T-cell (primary cell): ENCODE results near the gene AMIGO3. TPM values are rescaled to one million over a fixed set of nuclear protein-coding genes. Genes with fewer than 3 reads are reported as not detected.
A peak's percentile ranks its signal among the peaks of the same experiment; 100 is the strongest.

ENCODE experiments used
- ATAC-seq, 4 experiments: fragments of 200-7000 bp in 3 of 4; fragments of 150-1000 bp in 1 of 4; cut with Tn5 transposase; replicated peaks in 1 of 4; 1 replicate in 3 of 4; 2 replicates in 1 of 4; pipeline ENCODE4 v1.10.0; 2021; ENCODE audit warnings: moderate library complexity in 3 of 4, mild to moderate bottlenecking in 2 of 4, moderate number of reproducible peaks in 1 of 4
- CTCF ChIA-PET, 2 donors: fragments of 300-600 bp; sonication (Branson Sonifier 250); formaldehyde crosslinking; loops; one replicate each; lab custom pipeline; 2022; ENCODE audit warnings: antibody characterized with exemption in 2 of 2; lab: Charles Lee
- POLR2A ChIA-PET, 2 donors: fragments of 300-600 bp; sonication (Branson Sonifier 250); formaldehyde crosslinking; loops; one replicate each; lab custom pipeline; 2022; ENCODE audit warnings: antibody characterized with exemption in 2 of 2; lab: Charles Lee
- DNase-seq, 35 experiments: peaks; one replicate each; pipeline versions ENCODE4 v3.0.0 to v3.0.0-alpha.2; 2013 to 2023
- H3K27ac ChIP-seq: one replicate; pipeline ENCODE4 v1.5.1; 2013; ENCODE audit warnings: low read length
- H3K27me3 ChIP-seq, 2 experiments: replicated peaks in 1 of 2; 1 replicate in 1 of 2; 2 replicates in 1 of 2; pipeline versions ENCODE4 v1.6.1 to v1.7.0; 2013; ENCODE audit warnings: low read length in 1 of 2, mixed read lengths in 1 of 2; ENCODE audit not compliant: control insufficient read depth in 2 of 2, insufficient read depth in 2 of 2; ENCODE audit errors: extremely low read depth in 1 of 2
- H3K36me3 ChIP-seq, 2 donors: 1 replicate in 1 of 2; 2 replicates in 1 of 2; pipeline versions ENCODE4 v1.6.1 to v1.7.0; 2013; ENCODE audit warnings: low read length in 1 of 2; ENCODE audit not compliant: control insufficient read depth in 2 of 2, insufficient read depth in 1 of 2; ENCODE audit errors: extremely low read depth in 1 of 2
- H3K4me1 ChIP-seq, 2 experiments: 1 replicate in 1 of 2; 2 replicates in 1 of 2; pipeline versions ENCODE4 v1.6.1 to v1.7.0; 2013; ENCODE audit warnings: low read length in 2 of 2, mixed read lengths in 1 of 2; ENCODE audit not compliant: insufficient read depth in 2 of 2, control insufficient read depth in 1 of 2; ENCODE audit errors: extremely low read depth in 1 of 2
- H3K4me3 ChIP-seq, 2 donors: 1 replicate in 1 of 2; 2 replicates in 1 of 2; pipeline versions ENCODE4 v1.5.1 to v1.7.0; 2013; ENCODE audit warnings: mild to moderate bottlenecking in 2 of 2, low read length in 1 of 2, moderate library complexity in 1 of 2; ENCODE audit not compliant: control insufficient read depth in 1 of 2; ENCODE audit errors: extremely low read depth in 1 of 2
- H3K9me3 ChIP-seq: 2 replicates; pipeline ENCODE4 v1.7.0; 2013
- H3K27ac Mint-ChIP-seq, 2 donors: one replicate each; pipeline ENCODE4 v1.8.0; 2020 to 2021; ENCODE audit warnings: mild to moderate bottlenecking in 2 of 2, mixed read lengths in 2 of 2
- H3K27me3 Mint-ChIP-seq, 2 donors: one replicate each; pipeline ENCODE4 v1.8.0; 2021 to 2022; ENCODE audit warnings: mixed read lengths in 2 of 2
- H3K36me3 Mint-ChIP-seq: one replicate; pipeline ENCODE4 v1.8.0; 2021; ENCODE audit warnings: mixed read lengths
- H3K4me1 Mint-ChIP-seq, 3 donors: one replicate each; pipeline ENCODE4 v1.8.0; 2020 to 2022; ENCODE audit warnings: mixed read lengths in 3 of 3, mild to moderate bottlenecking in 1 of 3
- H3K4me3 Mint-ChIP-seq, 3 donors: one replicate each; pipeline ENCODE4 v1.8.0; 2020 to 2022; ENCODE audit warnings: mild to moderate bottlenecking in 3 of 3, mixed read lengths in 3 of 3, moderate library complexity in 3 of 3
- H3K9me3 Mint-ChIP-seq, 3 donors: one replicate each; pipeline ENCODE4 v1.8.0; 2020 to 2022; ENCODE audit warnings: mixed read lengths in 3 of 3
- WGBS: methylation state at CpG from one replicate; pipeline ENCODE4 v1.1.5; 2013; ENCODE audit warnings: missing lambda C conversion rate; ENCODE audit not compliant: insufficient coverage; 5-methylcytosine and 5-hydroxymethylcytosine counted together
- total RNA-seq, 35 experiments: library from RNA in 6 of 35; stranded (reverse) in 6 of 35; fragments of 120-200 nt in 1 of 35; gene quantifications; one replicate each; pipeline versions ENCODE4 v1.2.1 to v1.2.4 and lab custom pipeline; 2013 to 2026

Gene AMIGO3
- total RNA-seq, 5 donors from 2014 or later (not counting 1 experiment from before 2014, with no cell fraction given) = 0.20 to 1.4 (median 0.26) TPM; not detected in 2

DNA sequence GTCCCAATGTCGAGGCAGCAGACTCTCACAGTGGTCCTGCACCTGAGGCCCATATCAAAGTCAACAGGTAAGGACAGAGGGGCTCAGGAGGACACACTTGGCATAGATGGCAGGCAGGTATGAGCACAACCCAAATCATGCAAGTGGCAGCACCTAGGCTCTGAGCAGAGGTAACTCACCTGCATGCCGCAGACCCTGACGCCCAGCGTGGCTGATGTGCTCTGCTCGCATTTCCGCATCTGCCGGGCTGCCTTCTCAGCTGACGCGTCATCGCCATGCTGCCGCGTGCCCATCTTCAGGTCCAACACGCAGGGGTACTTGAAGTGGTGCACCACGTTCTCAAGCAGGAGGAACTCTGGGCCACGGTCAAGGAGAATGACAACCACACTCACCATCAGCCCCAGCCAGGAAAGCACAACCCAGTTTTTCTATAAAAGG is 8.5 kb upstream of the AMIGO3 start:
- ChIA-PET POLR2A (no interaction called here), CTCF (interaction anchor here in 1 of 2 donors (0.6 kb wide), 1 partner anchor 276 kb away, joined by 3 read pairs; no protein-coding TSS in a partner anchor)
- Mint-ChIP-seq H3K4me1 (peaks cover 10 to 13% (median 11%) of the 10 kb centered on the region in 3 donors), H3K4me3 (no peak overlapping the region), H3K36me3 (peaks cover 21% of the 10 kb centered on the region), H3K9me3 (no peaks in the 10 kb centered on the region), H3K27me3 (no peaks in the 10 kb centered on the region), H3K27ac (no peak overlapping the region)
- Histone ChIP-seq H3K4me1 (peaks cover 3 to 16% of the 10 kb centered on the region in 2 experiments), H3K27ac (no peak overlapping the region), H3K4me3 (no peak overlapping the region), H3K27me3 (no peaks in the 10 kb centered on the region), H3K36me3 (peaks cover 12 to 31% of the 10 kb centered on the region in 2 donors), H3K9me3 (no peaks in the 10 kb centered on the region)
- 100% methylated on average over 15 of the region's 15 CpGs for WGBS
- DNase-seq (no peak), ATAC-seq (no peak)

DNA sequence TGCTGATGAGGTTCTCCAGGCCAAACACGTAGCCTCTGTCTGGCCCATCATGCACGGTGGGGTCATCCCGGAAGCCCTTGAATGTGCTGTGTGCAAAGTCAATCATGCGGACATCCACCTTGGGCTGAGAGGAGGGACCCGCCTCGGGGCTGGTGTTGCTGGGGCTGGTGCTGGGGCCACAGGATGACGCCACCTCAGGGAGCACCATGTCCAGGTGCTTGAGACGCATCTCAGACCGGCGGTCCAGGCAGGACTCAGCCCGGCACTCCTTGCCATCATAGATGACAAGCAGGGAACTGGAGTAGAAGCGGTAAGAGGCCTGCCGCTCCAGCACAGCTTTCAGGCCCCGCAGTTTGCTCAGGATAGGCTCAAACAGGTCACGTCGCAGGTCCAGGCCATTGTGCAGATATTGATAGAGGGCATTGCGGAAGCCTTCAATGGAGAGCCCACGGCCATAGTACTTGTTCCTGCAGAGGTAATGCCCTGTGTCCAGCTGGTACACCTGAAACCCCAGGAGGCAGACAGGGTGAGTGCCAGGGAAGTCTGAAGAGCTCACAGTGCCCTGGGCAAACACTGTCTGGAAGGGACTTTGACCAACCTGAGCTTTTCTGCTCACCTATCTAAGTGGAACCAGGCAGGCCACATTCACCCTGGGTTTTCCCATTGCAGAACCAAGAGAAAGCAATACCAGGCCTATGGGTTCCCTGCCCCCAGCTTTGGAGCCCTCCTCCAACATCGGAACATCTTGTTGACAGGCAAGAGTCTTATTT is 7.9 kb upstream of the AMIGO3 start:
- peaks cover 15 to 19% (median 17%) of the 10 kb centered on the region in 3 donors for H3K4me1 Mint-ChIP-seq
- no peak overlapping the region for H3K27ac ChIP-seq
- no peak for ATAC-seq
- H3K27ac Mint-ChIP-seq = no peak overlapping the region
- no peak overlapping the region for H3K4me3 Mint-ChIP-seq
- CTCF ChIA-PET = interaction anchor here in 1 of 2 donors (0.6 kb wide), 2 partner anchors 17 to 275 kb away, joined by 3 read pairs; no protein-coding TSS in a partner anchor
- peaks cover 16% of the 10 kb centered on the region for H3K36me3 Mint-ChIP-seq
- no peaks in the 10 kb centered on the region for H3K9me3 Mint-ChIP-seq
- H3K4me3 ChIP-seq = no peak overlapping the region
- H3K27me3 Mint-ChIP-seq = no peaks in the 10 kb centered on the region
- H3K9me3 ChIP-seq = no peaks in the 10 kb centered on the region
- peaks cover 9 to 30% of the 10 kb centered on the region in 2 donors for H3K36me3 ChIP-seq
- DNase-seq = no peak
- peaks cover 3 to 22% of the 10 kb centered on the region in 2 experiments for H3K4me1 ChIP-seq
- 98% methylated on average over 19 of the region's 19 CpGs for WGBS
- POLR2A ChIA-PET = no interaction called here
- no peaks in the 10 kb centered on the region for H3K27me3 ChIP-seq

DNA sequence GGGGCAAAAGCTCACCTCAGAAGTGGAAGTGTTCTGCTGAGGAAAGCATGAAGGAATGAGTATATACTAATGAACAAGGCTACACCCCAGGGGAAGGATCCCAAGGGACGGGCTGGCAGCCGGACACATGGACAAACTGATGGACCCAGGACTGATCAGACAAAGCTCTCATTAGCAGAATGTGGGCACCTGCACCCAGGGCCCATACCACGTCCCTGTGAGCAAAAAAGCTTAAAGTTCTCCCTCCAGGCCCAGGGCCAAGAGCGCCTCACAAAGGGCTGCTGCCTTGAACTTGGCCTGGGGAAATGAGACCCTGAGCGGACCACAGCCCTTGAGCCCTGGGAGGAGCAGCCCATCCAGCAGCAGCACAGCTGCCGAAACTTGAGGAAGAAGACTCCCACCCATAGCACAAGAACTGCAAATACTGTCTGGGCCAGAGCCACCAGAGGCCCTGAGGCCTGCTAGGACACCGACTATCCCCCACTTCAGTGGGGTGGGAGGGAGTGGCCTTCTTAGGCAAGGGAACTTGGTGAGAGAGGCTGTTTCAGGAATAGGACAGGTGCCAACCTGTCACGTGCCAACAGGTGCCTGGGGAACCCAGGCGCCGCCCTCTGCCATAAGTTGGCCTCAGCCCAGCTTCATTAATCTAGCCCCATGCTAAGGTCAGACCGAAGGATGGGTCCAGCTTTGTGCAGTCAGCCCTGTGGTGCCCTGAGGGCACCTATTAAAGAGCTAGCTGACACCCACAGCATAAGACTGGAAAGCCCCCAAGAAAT is 6.6 kb upstream of the AMIGO3 start:
- Mint-ChIP-seq H3K4me3 (no peak overlapping the region), H3K36me3 (peaks cover 14% of the 10 kb centered on the region), H3K27me3 (no peaks in the 10 kb centered on the region), H3K9me3 (no peaks in the 10 kb centered on the region), H3K27ac (peak overlapping the region in 1 of 2 donors; percentile 9), H3K4me1 (peaks cover 18 to 23% (median 20%) of the 10 kb centered on the region in 3 donors)
- Histone ChIP-seq H3K27ac (no peak overlapping the region), H3K36me3 (peaks cover 6 to 32% of the 10 kb centered on the region in 2 donors), H3K4me3 (no peak overlapping the region), H3K27me3 (no peaks in the 10 kb centered on the region), H3K9me3 (no peaks in the 10 kb centered on the region), H3K4me1 (peaks cover 3 to 25% of the 10 kb centered on the region in 2 experiments)
- WGBS = 90% methylated on average over 7 of the region's 11 CpGs
- ATAC-seq (no peak), DNase-seq (no peak)
- CTCF ChIA-PET = interaction anchor here in 1 of 2 donors (0.6 kb wide), 1 partner anchor 501 kb away, joined by 3 read pairs; no protein-coding TSS in a partner anchor
- POLR2A ChIA-PET = no interaction called here

DNA sequence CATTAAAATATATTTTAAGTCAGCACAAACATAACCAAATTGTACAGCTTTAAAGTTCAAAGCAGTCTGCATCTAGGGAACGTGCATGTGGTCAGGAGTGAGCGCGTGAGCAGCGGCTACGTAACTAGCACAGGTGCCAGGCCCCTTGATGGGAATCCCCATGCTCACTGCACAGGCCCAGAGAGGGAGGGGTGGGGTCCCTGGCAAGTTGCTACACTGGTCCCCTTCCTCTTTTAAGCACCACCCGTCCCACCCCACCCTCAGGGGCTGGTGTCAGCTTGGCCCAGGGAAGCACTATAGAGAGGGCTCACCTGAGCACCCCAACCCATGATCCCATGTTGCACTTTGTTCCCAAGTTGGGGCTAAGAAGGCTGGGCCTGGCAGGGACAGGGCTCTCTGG is 5.1 kb upstream of the AMIGO3 start:
- Histone ChIP-seq H3K4me3 (peak overlapping the region; percentile 66 to 96), H3K36me3 (peaks cover 4 to 30% of the 10 kb centered on the region in 2 donors), H3K27me3 (no peaks in the 10 kb centered on the region), H3K4me1 (peaks cover 3 to 34% of the 10 kb centered on the region in 2 experiments), H3K9me3 (no peaks in the 10 kb centered on the region), H3K27ac (peak overlapping the region; percentile 85)
- ATAC-seq (peak in 1 of 4 experiments; percentile 30), DNase-seq (peak in 31 of 35 experiments; percentile 11 to 73 (median 43))
- no CpG with 5 or more reads among the region's 6 CpGs for WGBS
- H3K4me3 Mint-ChIP-seq = peak overlapping the region; percentile 92 to 95 (median 92)
- peaks cover 26 to 34% (median 31%) of the 10 kb centered on the region in 3 donors for H3K4me1 Mint-ChIP-seq
- ChIA-PET CTCF (interaction anchor here in 1 of 2 donors (1.5 kb wide), 1 partner anchor 185 kb away, joined by 4 read pairs; no protein-coding TSS in a partner anchor), POLR2A (interaction anchor here in 1 of 2 donors (0.6 kb wide), 1 partner anchor 312 kb away, joined by 8 read pairs; no protein-coding TSS in a partner anchor)
- no peaks in the 10 kb centered on the region for H3K27me3 Mint-ChIP-seq
- no peaks in the 10 kb centered on the region for H3K9me3 Mint-ChIP-seq
- peaks cover 13% of the 10 kb centered on the region for H3K36me3 Mint-ChIP-seq
- H3K27ac Mint-ChIP-seq = peak overlapping the region; percentile 86 to 92

DNA sequence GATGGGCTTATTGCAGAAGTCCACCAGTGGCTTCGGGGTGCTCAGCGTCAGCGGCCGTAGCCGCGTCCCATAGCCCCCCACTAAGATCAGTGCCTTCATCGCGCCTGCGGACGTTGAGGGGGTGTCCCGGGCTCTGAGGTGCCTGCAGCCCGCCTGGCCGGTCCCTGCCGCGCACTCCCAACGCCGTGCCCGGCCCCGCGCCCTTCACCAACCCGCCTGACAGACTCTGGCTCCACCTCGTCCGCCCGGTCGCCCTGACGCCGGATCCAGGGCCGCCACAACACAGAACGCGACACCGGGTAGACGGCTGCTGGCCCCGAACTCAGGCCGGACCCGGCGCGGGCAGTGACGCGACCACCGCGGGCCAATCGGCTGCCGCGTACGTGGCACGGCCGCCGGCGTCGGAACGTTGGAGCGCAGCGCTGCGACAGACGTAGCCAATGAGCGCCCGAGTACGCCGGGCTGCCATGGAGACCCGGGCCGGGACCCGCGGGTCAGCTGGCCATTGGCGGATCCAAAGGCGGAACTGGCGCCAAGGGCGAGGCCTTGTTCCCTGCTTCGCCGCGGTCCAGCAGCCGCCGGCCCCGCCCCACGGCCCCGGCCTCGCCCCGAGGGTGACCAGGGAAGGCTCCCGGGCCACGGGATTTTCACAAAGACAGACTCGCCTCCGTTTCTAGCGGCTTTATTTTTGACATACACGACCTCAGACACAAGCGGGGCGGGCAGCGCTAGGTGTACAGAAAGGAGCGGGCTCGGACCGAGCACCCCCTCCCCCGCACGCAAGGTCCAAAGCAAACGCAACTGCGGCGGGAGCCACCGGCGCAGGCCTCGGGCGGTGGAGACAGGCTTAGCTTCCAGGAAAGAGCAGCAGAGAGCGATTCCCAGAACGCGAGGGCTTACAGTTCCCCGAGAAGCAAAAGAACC is 4.4 kb upstream of the AMIGO3 start, which contains the start of gene GMPPB:
TSS of gene GMPPB (minus strand) at position 324 of the 924 bp plus-strand sequence. CDS start at position 99, 225 bp downstream.
- ATAC-seq = peak; percentile 80 to 84 (median 82)
- H3K27me3 Mint-ChIP-seq = no peaks in the 10 kb centered on the region
- peak within 1 kb of the TSS; percentile 92 to 95 (median 92) for H3K4me3 Mint-ChIP-seq
- Histone ChIP-seq H3K4me1 (peaks cover 3 to 39% of the 10 kb centered on the region in 2 experiments), H3K27me3 (no peaks in the 10 kb centered on the region), H3K27ac (peak within 1 kb of the TSS; percentile 91), H3K9me3 (no peaks in the 10 kb centered on the region), H3K4me3 (peak within 1 kb of the TSS; percentile 66 to 96), H3K36me3 (peaks cover 4 to 30% of the 10 kb centered on the region in 2 donors)
- peaks cover 31 to 40% (median 35%) of the 10 kb centered on the region in 3 donors for H3K4me1 Mint-ChIP-seq
- peak; percentile 75 to 94 (median 88) for DNase-seq
- WGBS = under 1% methylated on average over 92 of the region's 102 CpGs
- no peaks in the 10 kb centered on the region for H3K9me3 Mint-ChIP-seq
- H3K27ac Mint-ChIP-seq = peak within 1 kb of the TSS; percentile 92 to 96
- POLR2A ChIA-PET = interaction anchor here in 1 of 2 donors (0.6 kb wide), 1 partner anchor 311 kb away, joined by 8 read pairs; no protein-coding TSS in a partner anchor
- CTCF ChIA-PET = interaction anchor here in 1 of 2 donors (1.5 kb wide), 1 partner anchor 184 kb away, joined by 4 read pairs; no protein-coding TSS in a partner anchor
- H3K36me3 Mint-ChIP-seq = peaks cover 13% of the 10 kb centered on the region
